Astrocyte of the spinal cord (primary cell): ENCODE data around the gene PCDHGA10.
"Not testable (repeated sequence)": the region's sequence is repeated elsewhere in the genome, so short reads cannot be mapped to it uniquely, and the experiment has no call there.

ENCODE experiments used
- DNase-seq: peaks from one replicate; pipeline ENCODE4 v3.0.0; 2011; ENCODE audit warnings: low read depth, low spot score
- H3K4me3 ChIP-seq: 2 replicates; pipeline ENCODE4 v1.5.1; 2011; ENCODE audit warnings: low read depth, mild to moderate bottlenecking, low read length, moderate library complexity
- in situ Hi-C: cut with HindIII; loops from 2 replicates; pipeline ENCODE4 v1.10.0; 2017; ENCODE audit warnings: low sequenced_read_pairs
- TF ChIP-seq, protein P1 (sequence below): IDR thresholded peaks from 2 replicates; pipeline ENCODE4 v1.5.1; 2012; ENCODE audit warnings: low read depth, mild to moderate bottlenecking, low read length, inconsistent platforms

Gene PCDHGA10

DNA sequence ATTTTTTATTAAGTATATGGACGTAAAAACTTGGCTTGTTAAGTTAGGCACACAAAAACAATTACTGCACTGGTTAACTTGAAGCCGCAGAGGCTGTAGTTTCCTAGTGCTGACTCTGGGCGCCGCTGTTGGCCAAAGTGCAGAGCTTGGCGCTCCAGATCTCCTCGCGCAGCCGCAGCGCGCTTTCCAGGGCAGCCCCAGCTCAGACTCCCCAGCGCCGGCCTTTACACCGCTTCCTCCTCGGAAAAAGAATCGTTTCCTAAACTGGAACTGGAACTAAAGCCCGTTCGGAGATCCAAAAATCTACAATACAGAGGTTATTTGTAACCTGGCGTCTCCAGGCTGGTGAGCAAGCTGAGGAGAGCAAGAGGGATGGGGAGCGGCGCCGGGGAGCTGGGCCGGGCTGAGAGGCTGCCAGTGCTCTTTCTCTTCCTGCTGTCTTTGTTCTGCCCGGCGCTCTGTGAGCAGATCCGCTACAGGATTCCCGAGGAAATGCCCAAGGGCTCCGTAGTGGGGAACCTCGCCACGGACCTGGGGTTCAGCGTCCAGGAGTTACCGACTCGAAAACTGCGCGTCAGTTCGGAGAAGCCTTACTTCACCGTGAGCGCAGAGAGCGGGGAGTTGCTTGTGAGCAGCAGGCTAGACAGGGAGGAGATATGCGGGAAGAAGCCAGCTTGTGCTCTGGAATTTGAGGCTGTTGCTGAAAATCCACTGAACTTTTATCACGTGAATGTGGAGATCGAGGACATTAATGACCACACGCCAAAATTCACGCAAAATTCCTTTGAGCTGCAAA is 14.8 kb upstream of the PCDHGA10 start, which contains the start of gene PCDHGB5:
TSS of gene PCDHGB5 (plus strand) at position 192 of the 796 bp plus-strand sequence. CDS start at position 373, 181 bp downstream.
- in situ Hi-C loops: not testable (repeated sequence)
- DNase-seq: peak; percentile 72
- H3K4me3 ChIP-seq: peak within 1 kb of the TSS; percentile 38
- TF ChIP-seq, protein P1, sequence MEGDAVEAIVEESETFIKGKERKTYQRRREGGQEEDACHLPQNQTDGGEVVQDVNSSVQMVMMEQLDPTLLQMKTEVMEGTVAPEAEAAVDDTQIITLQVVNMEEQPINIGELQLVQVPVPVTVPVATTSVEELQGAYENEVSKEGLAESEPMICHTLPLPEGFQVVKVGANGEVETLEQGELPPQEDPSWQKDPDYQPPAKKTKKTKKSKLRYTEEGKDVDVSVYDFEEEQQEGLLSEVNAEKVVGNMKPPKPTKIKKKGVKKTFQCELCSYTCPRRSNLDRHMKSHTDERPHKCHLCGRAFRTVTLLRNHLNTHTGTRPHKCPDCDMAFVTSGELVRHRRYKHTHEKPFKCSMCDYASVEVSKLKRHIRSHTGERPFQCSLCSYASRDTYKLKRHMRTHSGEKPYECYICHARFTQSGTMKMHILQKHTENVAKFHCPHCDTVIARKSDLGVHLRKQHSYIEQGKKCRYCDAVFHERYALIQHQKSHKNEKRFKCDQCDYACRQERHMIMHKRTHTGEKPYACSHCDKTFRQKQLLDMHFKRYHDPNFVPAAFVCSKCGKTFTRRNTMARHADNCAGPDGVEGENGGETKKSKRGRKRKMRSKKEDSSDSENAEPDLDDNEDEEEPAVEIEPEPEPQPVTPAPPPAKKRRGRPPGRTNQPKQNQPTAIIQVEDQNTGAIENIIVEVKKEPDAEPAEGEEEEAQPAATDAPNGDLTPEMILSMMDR: peak; percentile 65

DNA sequence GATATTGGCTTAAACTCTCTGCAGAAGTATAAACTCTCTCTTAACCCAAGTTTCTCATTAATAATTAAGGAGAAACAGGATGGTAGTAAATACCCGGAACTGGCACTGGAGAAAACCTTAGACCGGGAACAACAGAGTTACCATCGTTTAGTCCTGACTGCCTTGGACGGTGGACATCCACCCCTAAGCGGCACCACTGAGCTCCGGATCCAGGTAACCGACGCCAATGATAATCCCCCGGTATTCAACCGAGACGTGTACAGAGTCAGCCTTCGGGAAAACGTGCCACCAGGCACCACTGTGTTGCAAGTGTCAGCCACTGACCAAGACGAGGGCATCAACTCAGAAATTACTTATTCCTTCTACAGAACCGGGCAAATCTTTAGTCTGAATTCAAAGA is 14.2 kb upstream of the PCDHGA10 start:
- in situ Hi-C loops: no loop called here
- TF ChIP-seq, protein P1: no peak
- H3K4me3 ChIP-seq: no peak overlapping the region
- DNase-seq: no peak

- no peak for DNase-seq
- in situ Hi-C loops: no loop called here
- no peak overlapping the region for H3K4me3 ChIP-seq
- TF ChIP-seq, protein P1: no peak
Measured at GRCh38 chr5:141399555-141400258, 13.1 kb upstream of the PCDHGA10 start.

- H3K4me3 ChIP-seq: peak within 1 kb of the TSS; percentile 29
- DNase-seq: peak; percentile 42
- in situ Hi-C loops: no loop called here
- TF ChIP-seq, protein P1: peak; percentile 39
Measured at GRCh38 chr5:141402553-141403243, 10.1 kb upstream of the PCDHGA10 start, which contains the start of gene PCDHGA9. Gene PCDHGA9 (plus strand): TSS chr5:141402778. CDS start chr5:141402953, 175 bp downstream.

- TF ChIP-seq, protein P1: no peak
Measured at GRCh38 chr5:141403387-141403786, 9.4 kb upstream of the PCDHGA10 start.

DNA sequence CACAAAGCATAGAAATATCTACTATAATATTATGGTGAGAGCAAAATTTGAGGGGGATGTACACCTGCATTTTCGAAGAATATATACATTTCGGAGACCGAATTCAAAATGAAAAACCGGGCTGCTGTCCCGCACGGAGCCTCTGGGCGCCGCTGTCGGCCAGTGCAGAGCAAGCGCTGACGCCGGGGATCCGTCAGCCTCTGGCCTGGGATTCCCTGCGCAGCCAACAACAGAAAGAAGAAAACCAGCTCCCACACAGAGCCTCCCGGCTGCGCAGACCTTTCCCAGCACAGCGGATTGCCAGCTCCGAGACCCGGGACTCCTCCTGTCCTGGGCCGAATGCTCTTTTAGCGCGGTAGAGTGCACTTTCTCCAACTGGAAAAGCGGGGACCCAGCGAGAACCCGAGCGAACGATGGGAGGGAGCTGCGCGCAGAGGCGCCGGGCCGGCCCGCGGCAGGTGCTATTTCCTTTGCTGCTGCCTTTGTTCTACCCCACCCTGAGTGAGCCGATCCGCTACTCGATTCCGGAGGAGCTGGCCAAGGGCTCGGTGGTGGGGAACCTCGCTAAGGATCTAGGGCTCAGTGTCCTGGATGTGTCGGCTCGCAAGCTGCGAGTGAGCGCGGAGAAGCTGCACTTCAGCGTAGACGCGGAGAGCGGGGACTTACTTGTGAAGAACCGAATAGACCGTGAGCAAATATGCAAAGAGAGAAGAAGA is 4.8 kb upstream of the PCDHGA10 start, which contains the start of gene PCDHGB6:
TSS of gene PCDHGB6 (plus strand) at position 232 of the 716 bp plus-strand sequence. CDS start at position 414, 182 bp downstream.
- DNase-seq: peak; percentile 50
- in situ Hi-C loops: not testable (repeated sequence)
- TF ChIP-seq, protein P1: peak; percentile 70
- H3K4me3 ChIP-seq: peak within 1 kb of the TSS; percentile 32

More at GRCh38 chr5:141403387-141403786, 9.4 kb upstream of the PCDHGA10 start:
- peak overlapping the region; percentile 29 for H3K4me3 ChIP-seq
- in situ Hi-C loops: no loop called here
- no peak for DNase-seq
